HCT116 (cell line): ENCODE data around the gene NT5C2. TPM values are rescaled to one million over a fixed set of nuclear protein-coding genes. Genes with fewer than 3 reads are reported as not detected.

ENCODE experiments used
- ATAC-seq: fragments of 200-7000 bp; cut with Tn5 transposase; 2 replicates; pipeline ENCODE4 v1.9.1; 2020; ENCODE audit warnings: mild to moderate bottlenecking, moderate library complexity
- BruUV-seq: library from RNA; stranded (reverse); fragments of 400-500 nt; replicated peaks from 2 replicates; lab custom pipeline; 2021; lab: Mats Ljungman, UMichigan
- CTCF ChIA-PET: fragments of 300-600 bp; sonication (Branson Sonifier 250); formaldehyde crosslinking; loops from one replicate; lab custom pipeline; 2021; ENCODE audit warnings: antibody characterized with exemption; lab: Charles Lee
- POLR2A ChIA-PET: fragments of 300-600, 350-600 bp; sonication (Branson Sonifier 250); formaldehyde crosslinking; loops from one replicate; lab custom pipeline; 2021; ENCODE audit warnings: antibody characterized with exemption; lab: Charles Lee
- RAD21 ChIA-PET, 2 experiments: fragments of 300-600 bp; sonication (Branson Sonifier 250); formaldehyde crosslinking; loops; one replicate each; lab custom pipeline; 2023; ENCODE audit warnings: low total read pairs in 2 of 2; ENCODE audit not compliant: uncharacterized antibody in 2 of 2, unreplicated experiment in 2 of 2, low non-redundant PET in 1 of 2; lab: Charles Lee
- DNase-seq: peaks from one replicate; pipeline ENCODE4 v3.0.0-alpha.2; 2010; ENCODE audit warnings: low read depth, low spot score
- H2AFZ ChIP-seq: fragments of 200-600 bp; shearing (Covaris generic), sonication (generic); 2 replicates; pipeline ENCODE4 v1.6.1; 2017; ENCODE audit warnings: low read depth, mixed run types, mixed read lengths, antibody characterized with exemption, low read length; ENCODE audit not compliant: poor library complexity, severe bottlenecking
- H3K27ac ChIP-seq: 2 replicates; pipeline ENCODE4 v1.5.1; 2012; ENCODE audit warnings: low read depth, low read length
- H3K27me3 ChIP-seq: fragments of 200-600 bp; sonication (generic); 2 replicates; pipeline ENCODE4 v1.6.1; 2016; ENCODE audit warnings: mixed run types, low read length, mixed read lengths; ENCODE audit not compliant: insufficient read depth
- H3K36me3 ChIP-seq, 2 experiments: fragments of 200-500 bp in 1 of 2; fragments of 200-600 bp in 1 of 2; sonication (Bioruptor generic) in 1 of 2; sonication (generic) in 1 of 2; 2 replicates each; pipeline versions ENCODE4 v1.5.1 to v1.6.1; 2014 to 2016; ENCODE audit warnings: low read length in 2 of 2, inconsistent platforms in 1 of 2, mixed read lengths in 1 of 2, mixed run types in 1 of 2; ENCODE audit not compliant: insufficient read depth in 2 of 2, control insufficient read depth in 1 of 2
- H3K4me1 ChIP-seq, 2 experiments: fragments of 200-600 bp in 1 of 2; sonication (generic) in 1 of 2; 2 replicates each; pipeline versions ENCODE4 v1.5.1 to v1.6.1; 2012 to 2017; ENCODE audit warnings: low read length in 2 of 2, inconsistent platforms in 1 of 2, mild to moderate bottlenecking in 1 of 2, mixed read lengths in 1 of 2, mixed run types in 1 of 2, moderate library complexity in 1 of 2; ENCODE audit not compliant: insufficient read depth in 2 of 2, control insufficient read depth in 1 of 2
- H3K4me2 ChIP-seq: fragments of 200-600 bp; sonication (generic); 2 replicates; pipeline ENCODE4 v1.6.1; 2017; ENCODE audit warnings: mixed run types, low read length, mixed read lengths
- H3K4me3 ChIP-seq, 2 experiments: fragments of 200-600 bp in 1 of 2; sonication (generic) in 1 of 2; replicated peaks in 1 of 2; 2 replicates each; pipeline ENCODE4 v1.5.1; 2011 to 2016; ENCODE audit warnings: low read length in 2 of 2, control low read depth in 1 of 2, low read depth in 1 of 2, mild to moderate bottlenecking in 1 of 2, mixed read lengths in 1 of 2, mixed run types in 1 of 2
- H3K79me2 ChIP-seq: fragments of 200-600 bp; sonication (generic); 2 replicates; pipeline ENCODE4 v1.6.1; 2017; ENCODE audit warnings: mild to moderate bottlenecking, mixed run types, low read length, moderate library complexity, mixed read lengths; ENCODE audit not compliant: insufficient read depth
- H3K9ac ChIP-seq: fragments of 200-600 bp; sonication (generic); 2 replicates; pipeline ENCODE4 v1.6.1; 2016; ENCODE audit warnings: low read length, mixed read lengths
- H3K9me2 ChIP-seq: fragments of 200-600 bp; sonication (generic), shearing (Covaris generic); 2 replicates; pipeline ENCODE4 v1.6.1; 2017; ENCODE audit warnings: mixed run types, mild to moderate bottlenecking, moderate library complexity; ENCODE audit not compliant: insufficient read depth
- H3K9me3 ChIP-seq, 2 experiments: fragments of 200-500 bp in 1 of 2; fragments of 200-600 bp in 1 of 2; sonication (Bioruptor generic) in 1 of 2; sonication (generic) in 1 of 2; 2 replicates each; pipeline ENCODE4 v1.6.1; 2014 to 2017; ENCODE audit warnings: low read length in 2 of 2, mixed read lengths in 2 of 2, inconsistent platforms in 1 of 2, low read depth in 1 of 2, mild to moderate bottlenecking in 1 of 2, mixed run types in 1 of 2, moderate library complexity in 1 of 2; ENCODE audit not compliant: control insufficient read depth in 1 of 2, insufficient read depth in 1 of 2
- H4K20me1 ChIP-seq: fragments of 200-600 bp; sonication (generic), shearing (Covaris generic); 2 replicates; pipeline ENCODE4 v1.6.1; 2017; ENCODE audit warnings: mixed run types, mild to moderate bottlenecking, moderate library complexity; ENCODE audit not compliant: insufficient read depth
- ATF3 ChIP-seq: IDR thresholded peaks from 2 replicates; pipeline ENCODE4 v1.6.1; 2012
- EGR1 ChIP-seq: IDR thresholded peaks from 2 replicates; pipeline ENCODE4 v1.6.1; 2012; ENCODE audit warnings: low read depth
- ELF1 ChIP-seq: IDR thresholded peaks from 2 replicates; pipeline ENCODE4 v1.6.1; 2012; ENCODE audit warnings: low read depth, borderline replicate concordance
- EZH2phosphoT487 ChIP-seq: fragments of 200-600 bp; IDR thresholded peaks from 2 replicates; pipeline ENCODE4 v1.6.1; 2018; ENCODE audit warnings: antibody characterized with exemption, borderline replicate concordance
- FOSL1 ChIP-seq: IDR thresholded peaks from 2 replicates; pipeline ENCODE4 v1.6.1; 2012; ENCODE audit warnings: low read depth
- POLR2A ChIP-seq: IDR thresholded peaks from 2 replicates; pipeline ENCODE4 v1.7.0; 2011; ENCODE audit warnings: borderline replicate concordance; ENCODE audit not compliant: insufficient read depth, insufficient read length; ENCODE audit errors: extremely low read depth
- POLR2AphosphoS5 ChIP-seq: IDR thresholded peaks from 2 replicates; pipeline ENCODE4 v1.6.1; 2011; ENCODE audit warnings: mild to moderate bottlenecking, low read depth, low read length, moderate library complexity
- SIN3A ChIP-seq: IDR thresholded peaks from 2 replicates; pipeline ENCODE4 v1.6.1; 2012; ENCODE audit warnings: low read depth
- SP1 ChIP-seq: IDR thresholded peaks from 2 replicates; pipeline ENCODE4 v1.6.1; 2012; ENCODE audit warnings: low read depth
- SRF ChIP-seq: IDR thresholded peaks from 2 replicates; pipeline ENCODE4 v1.6.1; 2012; ENCODE audit warnings: low read depth
- TCF7L2 ChIP-seq: IDR thresholded peaks from 2 replicates; pipeline ENCODE4 v1.7.0; 2011; ENCODE audit warnings: borderline replicate concordance, inconsistent platforms; ENCODE audit not compliant: insufficient read depth, insufficient read length; ENCODE audit errors: extremely low read depth
- YY1 ChIP-seq: IDR thresholded peaks from 2 replicates; pipeline ENCODE4 v1.6.1; 2011; ENCODE audit warnings: low read length, low read depth, moderate library complexity, mild to moderate bottlenecking; ENCODE audit not compliant: insufficient replicate concordance; ENCODE audit errors: extremely low read depth
- ZBTB33 ChIP-seq: IDR thresholded peaks from 2 replicates; pipeline ENCODE4 v1.6.1; 2011; ENCODE audit warnings: mild to moderate bottlenecking, low read length, moderate library complexity; ENCODE audit not compliant: insufficient replicate concordance; ENCODE audit errors: extremely low read depth
- ZNF274 ChIP-seq: fragments of 200-500 bp; sonication (Bioruptor generic); IDR thresholded peaks from 2 replicates; pipeline ENCODE4 v1.6.1; 2014; ENCODE audit warnings: mild to moderate bottlenecking, low read depth, low read length, inconsistent platforms
- intact Hi-C: fragments of 100-400 bp; cut with micrococcal nuclease; formaldehyde crosslinking; loops from 2 replicates; pipeline ENCODE4 v1.10.0; 2022
- total RNA-seq: library from RNA; stranded (reverse); gene quantifications from one replicate; pipeline ENCODE4 v1.2.1, GENCODE V29; 2021; ENCODE audit not compliant: unreplicated experiment

NT5C2 gene
- total RNA-seq, 1 experiment from 2014 or later = 63.0 TPM

- H3K9me2 ChIP-seq = no peaks in the 10 kb centered on the region
- intact Hi-C loops = no loop called here
- H3K79me2 ChIP-seq = peaks cover 46% of the 10 kb centered on the region
- H3K4me3 ChIP-seq = no peak overlapping the region
- peaks cover 4% of the 10 kb centered on the region; the same call in 1 of the 2 replicates for H4K20me1 ChIP-seq
- H3K9ac ChIP-seq = no peak overlapping the region
- ChIA-PET CTCF (interaction anchor here (1.2 kb wide), 1 partner anchor 73 kb away, joined by 4 read pairs; no protein-coding TSS in a partner anchor), POLR2A (no interaction called here)
- no peak for ATAC-seq
- H3K4me2 ChIP-seq = no peak overlapping the region
- TF ChIP-seq SP1 (peak; percentile 42; the same call in 1 of the 2 replicates), FOSL1 (no peak), ZBTB33 (no peak)
- TF ChIP-seq, all 23 proteins: peak for 1
- RAD21 ChIA-PET = no interaction called here
- no peaks in the 10 kb centered on the region for H3K27me3 ChIP-seq
- no peaks in the 10 kb centered on the region for H3K9me3 ChIP-seq
- H3K27ac ChIP-seq = no peak overlapping the region
- no TSS peak for BruUV-seq
- peaks cover 9 to 12% of the 10 kb centered on the region in 2 experiments; a peak in 2 of 4 replicates for H3K4me1 ChIP-seq
- no peak for DNase-seq
- no peak overlapping the region for H2AFZ ChIP-seq
- peaks cover 4 to 11% of the 10 kb centered on the region in 2 experiments; a peak in 3 of 4 replicates for H3K36me3 ChIP-seq
These were observed 21.8 kb downstream of the NT5C2 start for GRCh38 chr10:103171278-103171677.

GRCh38 chr10:103168438-103168837 is 24.6 kb downstream of the NT5C2 start:
- BruUV-seq = no TSS peak
- POLR2A ChIA-PET = no interaction called here
- peaks cover 43% of the 10 kb centered on the region for H3K79me2 ChIP-seq
- H3K9ac ChIP-seq = no peak overlapping the region
- CTCF ChIA-PET = no interaction called here
- no peaks in the 10 kb centered on the region; a peak in 1 of 4 replicates for H3K9me3 ChIP-seq
- H3K27me3 ChIP-seq = no peaks in the 10 kb centered on the region
- H3K36me3 ChIP-seq = peaks cover 4 to 9% of the 10 kb centered on the region in 2 experiments; a peak in 2 of 4 replicates
- H3K27ac ChIP-seq = no peak overlapping the region
- intact Hi-C loops = no loop called here
- TF ChIP-seq ZNF274 (no peak), POLR2A (no peak), ATF3 (no peak), SIN3A (no peak), YY1 (no peak), SRF (no peak), SP1 (no peak), ELF1 (no peak), EGR1 (no peak), TCF7L2 (no peak), POLR2AphosphoS5 (no peak), EZH2phosphoT487 (no peak)
- no peaks in the 10 kb centered on the region for H3K9me2 ChIP-seq
- H4K20me1 ChIP-seq = peaks cover 4% of the 10 kb centered on the region; the same call in 1 of the 2 replicates
- RAD21 ChIA-PET = no interaction called here
- DNase-seq = no peak
- no peak overlapping the region for H3K4me2 ChIP-seq
- no peak for ATAC-seq
- peaks cover 9 to 12% of the 10 kb centered on the region in 2 experiments; a peak in 2 of 4 replicates for H3K4me1 ChIP-seq
- H3K4me3 ChIP-seq = no peak overlapping the region
- no peak overlapping the region for H2AFZ ChIP-seq
